ENCODE measurements around the gene LINC00305. TPM values are rescaled to one million over a fixed set of nuclear protein-coding genes. Genes with fewer than 3 reads are reported as not detected.

LINC00305 gene
- total RNA-seq, 3 donors from 2014 or later, result not detected

DNA sequence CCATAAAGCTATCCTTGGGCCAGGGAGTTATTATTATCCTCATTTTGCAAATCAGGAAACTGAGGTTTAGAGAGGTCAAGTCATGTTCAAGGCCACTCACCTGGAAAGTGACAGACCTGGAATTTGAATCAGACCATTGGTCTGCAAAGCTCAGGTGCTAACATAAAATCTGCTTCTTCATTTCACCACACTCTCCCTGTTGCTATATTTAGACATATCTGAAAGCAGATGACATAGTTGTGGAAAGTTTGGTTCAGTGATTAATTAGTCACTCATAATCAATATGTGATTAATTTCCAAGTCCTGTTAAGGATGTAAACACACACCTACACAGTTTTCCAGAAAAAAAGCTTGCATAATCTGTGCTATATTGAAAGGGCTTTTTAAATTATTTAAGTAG, 57.4 kb downstream of the LINC00305 start:
- no peaks in the 10 kb centered on the region for H3K4me1 ChIP-seq (ENCODE audit: low read depth)
- no peaks in the 10 kb centered on the region for H3K9me3 ChIP-seq
- TF ChIP-seq, protein P1, sequence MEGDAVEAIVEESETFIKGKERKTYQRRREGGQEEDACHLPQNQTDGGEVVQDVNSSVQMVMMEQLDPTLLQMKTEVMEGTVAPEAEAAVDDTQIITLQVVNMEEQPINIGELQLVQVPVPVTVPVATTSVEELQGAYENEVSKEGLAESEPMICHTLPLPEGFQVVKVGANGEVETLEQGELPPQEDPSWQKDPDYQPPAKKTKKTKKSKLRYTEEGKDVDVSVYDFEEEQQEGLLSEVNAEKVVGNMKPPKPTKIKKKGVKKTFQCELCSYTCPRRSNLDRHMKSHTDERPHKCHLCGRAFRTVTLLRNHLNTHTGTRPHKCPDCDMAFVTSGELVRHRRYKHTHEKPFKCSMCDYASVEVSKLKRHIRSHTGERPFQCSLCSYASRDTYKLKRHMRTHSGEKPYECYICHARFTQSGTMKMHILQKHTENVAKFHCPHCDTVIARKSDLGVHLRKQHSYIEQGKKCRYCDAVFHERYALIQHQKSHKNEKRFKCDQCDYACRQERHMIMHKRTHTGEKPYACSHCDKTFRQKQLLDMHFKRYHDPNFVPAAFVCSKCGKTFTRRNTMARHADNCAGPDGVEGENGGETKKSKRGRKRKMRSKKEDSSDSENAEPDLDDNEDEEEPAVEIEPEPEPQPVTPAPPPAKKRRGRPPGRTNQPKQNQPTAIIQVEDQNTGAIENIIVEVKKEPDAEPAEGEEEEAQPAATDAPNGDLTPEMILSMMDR (IDR thresholded peaks at IDR 0.05), result no peak
- H3K4me3 ChIP-seq, result no peak overlapping the region
- H3K36me3 ChIP-seq (ENCODE audit: low read depth), result no peaks in the 10 kb centered on the region
- DNase-seq (no peak), ATAC-seq (no peak)
- intact Hi-C loops (cut with DNase I, micrococcal nuclease), result no loop called here

DNA sequence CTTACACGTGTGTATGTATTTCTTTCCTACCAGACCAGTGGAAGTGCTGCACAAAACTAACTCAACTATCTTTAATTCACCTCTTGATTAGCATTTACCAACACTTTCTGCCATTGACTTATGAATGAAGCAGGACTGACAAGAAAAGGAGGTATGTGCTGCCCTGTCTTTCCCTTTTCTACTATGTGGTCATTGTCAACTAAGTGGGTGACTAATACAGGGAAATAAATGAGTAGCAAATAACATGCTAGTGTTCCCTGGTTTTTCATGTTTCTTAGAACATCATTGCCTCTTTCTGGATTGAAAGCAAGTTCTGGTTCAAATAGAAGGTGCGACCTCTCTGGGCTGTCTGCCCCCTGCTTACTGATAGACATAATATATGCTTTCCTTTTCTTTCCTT, 58.0 kb downstream of the LINC00305 start:
- no peak for DNase-seq
- no peak for ATAC-seq
- Histone ChIP-seq H3K4me1 (ENCODE audit: low read depth) (no peaks in the 10 kb centered on the region), H3K36me3 (ENCODE audit: low read depth) (no peaks in the 10 kb centered on the region), H3K9me3 (no peaks in the 10 kb centered on the region), H3K4me3 (no peak overlapping the region)
- TF ChIP-seq, protein P1 (IDR thresholded peaks at IDR 0.05), result no peak
- intact Hi-C loops (cut with DNase I, micrococcal nuclease), result no loop called here

DNA sequence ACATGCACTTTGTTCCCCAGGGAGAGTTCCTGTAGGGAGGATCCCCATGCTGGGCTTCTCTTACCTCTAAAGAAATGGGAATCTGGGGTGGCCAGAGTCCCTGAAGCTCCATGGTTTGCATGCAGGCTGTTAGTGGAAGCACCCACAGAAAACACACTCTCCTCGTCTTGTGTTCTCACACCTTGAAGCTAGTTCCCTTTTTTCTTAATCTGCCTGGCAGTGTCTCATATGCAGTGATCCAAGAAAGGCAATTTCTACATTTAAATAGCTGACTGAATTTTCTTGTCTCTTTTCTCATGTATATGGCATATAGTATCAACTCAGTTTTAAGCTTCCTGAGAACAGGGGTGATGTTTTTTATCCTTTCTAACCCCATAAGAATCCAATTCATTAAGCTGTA, 65.0 kb downstream of the LINC00305 start:
- Histone ChIP-seq H3K4me1 (ENCODE audit: low read depth) (no peaks in the 10 kb centered on the region), H3K4me3 (no peak overlapping the region), H3K9me3 (no peaks in the 10 kb centered on the region), H3K36me3 (ENCODE audit: low read depth) (no peaks in the 10 kb centered on the region)
- TF ChIP-seq, protein P1 (IDR thresholded peaks at IDR 0.05), result no peak
- ATAC-seq, result no peak
- intact Hi-C loops (cut with DNase I, micrococcal nuclease), result no loop called here
- no peak for DNase-seq

DNA sequence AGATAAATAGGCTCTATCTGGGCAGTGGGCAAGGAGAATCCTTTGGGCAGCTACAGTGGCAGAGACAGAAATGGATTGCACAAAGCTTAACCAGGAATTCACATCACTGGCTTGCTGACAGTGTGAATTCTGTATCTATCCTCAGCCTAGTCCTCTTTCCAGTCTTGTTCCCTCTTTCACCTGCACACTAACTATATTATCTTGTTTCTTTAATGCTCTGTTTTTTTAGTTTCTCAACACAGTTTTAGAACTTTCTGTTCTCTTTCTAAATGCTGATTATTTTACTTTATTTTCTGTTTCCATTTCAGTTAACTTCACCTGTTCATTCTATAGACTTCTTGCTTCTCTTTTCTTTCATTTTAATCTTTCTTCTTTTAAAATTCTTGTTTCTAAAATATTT, 66.4 kb downstream of the LINC00305 start:
- H3K36me3 ChIP-seq (ENCODE audit: low read depth), result no peaks in the 10 kb centered on the region
- no peak for DNase-seq
- intact Hi-C loops (cut with DNase I, micrococcal nuclease), result no loop called here
- H3K9me3 ChIP-seq, result no peaks in the 10 kb centered on the region
- TF ChIP-seq, protein P1 (IDR thresholded peaks at IDR 0.05), result no peak
- no peaks in the 10 kb centered on the region for H3K4me1 ChIP-seq (ENCODE audit: low read depth)
- H3K4me3 ChIP-seq, result no peak overlapping the region
- no peak for ATAC-seq

DNA sequence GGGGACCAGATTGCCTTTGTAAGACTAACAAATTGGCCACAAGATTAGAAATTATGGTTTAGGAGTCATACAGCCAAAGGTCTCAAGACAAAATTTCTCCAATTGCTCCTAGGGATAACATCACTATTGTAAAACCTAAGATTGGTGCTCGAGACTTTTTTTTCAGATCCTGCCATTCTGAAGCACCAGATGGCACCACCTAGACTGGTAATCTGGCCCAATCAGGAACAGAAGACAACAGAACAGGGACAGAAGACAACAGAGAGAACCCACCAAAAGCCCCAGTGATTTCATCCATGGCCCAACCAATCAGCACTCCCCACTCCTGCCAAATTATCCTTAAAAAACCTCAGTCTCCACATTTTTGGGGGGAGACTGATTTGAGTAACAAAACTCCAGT, 66.8 kb downstream of the LINC00305 start:
- Histone ChIP-seq H3K4me1 (ENCODE audit: low read depth) (no peaks in the 10 kb centered on the region), H3K4me3 (no peak overlapping the region), H3K36me3 (ENCODE audit: low read depth) (no peaks in the 10 kb centered on the region), H3K9me3 (no peaks in the 10 kb centered on the region)
- intact Hi-C loops (cut with DNase I, micrococcal nuclease), result no loop called here
- TF ChIP-seq, protein P1 (IDR thresholded peaks at IDR 0.05), result no peak
- DNase-seq (no peak), ATAC-seq (no peak)

DNA sequence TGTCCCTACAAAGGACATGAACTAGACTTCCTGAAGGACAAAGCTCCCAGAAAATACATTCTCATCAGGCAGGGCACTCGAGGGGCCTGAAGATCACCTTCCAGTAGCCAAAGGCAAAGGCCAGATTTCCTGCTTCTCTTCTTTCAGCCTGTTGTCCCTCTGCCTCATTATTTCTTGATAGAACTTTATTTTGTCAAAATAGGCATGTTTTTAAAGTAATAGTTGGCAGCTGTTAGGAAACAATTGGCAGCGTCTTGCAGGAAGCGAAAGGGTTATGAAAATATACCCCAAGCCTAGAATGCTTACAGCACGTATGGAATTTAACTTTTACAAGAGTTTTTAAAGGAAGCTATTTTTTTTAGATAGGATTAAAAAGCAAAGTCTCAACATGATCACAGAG, 74.9 kb downstream of the LINC00305 start:
- H3K36me3 ChIP-seq (ENCODE audit: low read depth), result no peaks in the 10 kb centered on the region
- no peaks in the 10 kb centered on the region for H3K9me3 ChIP-seq
- ATAC-seq (no peak), DNase-seq (no peak)
- no peaks in the 10 kb centered on the region for H3K4me1 ChIP-seq (ENCODE audit: low read depth)
- intact Hi-C loops (cut with DNase I, micrococcal nuclease), result no loop called here
- TF ChIP-seq, protein P1 (IDR thresholded peaks at IDR 0.05), result no peak
- no peak overlapping the region for H3K4me3 ChIP-seq

Measured in mucosa of descending colon (tissue), 3 donors.